PC-9 (cell line): ENCODE data around the gene OXT. TPM values are rescaled to one million over a fixed set of nuclear protein-coding genes. Genes with fewer than 3 reads are reported as not detected.

Experiments used
- BruUV-seq: library from RNA; stranded (reverse); fragments of 400-500 nt; replicated peaks from 2 replicates; lab custom pipeline; 2021; lab: Mats Ljungman, UMichigan
- CTCF ChIA-PET: fragments of 300-600 bp; sonication (Branson Sonifier 250); formaldehyde crosslinking; loops from one replicate; lab custom pipeline; 2022; ENCODE audit warnings: antibody characterized with exemption; lab: Charles Lee
- POLR2A ChIA-PET: fragments of 300-600 bp; sonication (Branson Sonifier 250); formaldehyde crosslinking; loops from one replicate; lab custom pipeline; 2022; ENCODE audit warnings: antibody characterized with exemption; ENCODE audit not compliant: unreplicated experiment; lab: Charles Lee
- DNase-seq, 2 experiments: peaks; one replicate each; pipeline versions ENCODE4 v3.0.0 to v3.0.0-alpha.2; 2015 to 2022; ENCODE audit warnings: mixed read lengths in 1 of 2
- H2AFZ ChIP-seq: fragments of 200-600 bp; sonication (generic); 2 replicates; pipeline ENCODE4 v1.8.1; 2017; ENCODE audit warnings: antibody characterized with exemption
- H3F3A ChIP-seq: fragments of 200-600 bp; sonication (generic); 2 replicates; pipeline ENCODE4 v1.8.1; 2017; ENCODE audit warnings: antibody characterized with exemption, mild to moderate bottlenecking, low read depth; ENCODE audit not compliant: insufficient read depth
- H3K27ac ChIP-seq: fragments of 200-600 bp; sonication (generic); 2 replicates; pipeline ENCODE4 v1.6.1; 2016; ENCODE audit warnings: mixed run types
- H3K27me3 ChIP-seq: fragments of 200-600 bp; sonication (generic); 2 replicates; pipeline ENCODE4 v1.6.1; 2016; ENCODE audit warnings: low read depth, mixed run types; ENCODE audit not compliant: insufficient read depth
- H3K36me3 ChIP-seq: fragments of 200-600 bp; sonication (generic); 2 replicates; pipeline ENCODE4 v1.6.1; 2016; ENCODE audit warnings: low read depth, mixed run types
- H3K4me1 ChIP-seq: fragments of 200-600 bp; sonication (generic); replicated peaks from 2 replicates; pipeline ENCODE4 v1.6.1; 2016; ENCODE audit warnings: mixed run types; ENCODE audit not compliant: insufficient read depth
- H3K4me2 ChIP-seq: fragments of 200-600 bp; sonication (generic); 2 replicates; pipeline ENCODE4 v1.6.1; 2017; ENCODE audit warnings: mixed run types
- H3K4me3 ChIP-seq: fragments of 200-600 bp; sonication (generic); 2 replicates; pipeline ENCODE4 v1.6.1; 2016; ENCODE audit warnings: mixed run types
- H3K79me2 ChIP-seq: fragments of 200-600 bp; sonication (generic); 2 replicates; pipeline ENCODE4 v1.6.1; 2017; ENCODE audit warnings: low read depth, mixed run types
- H3K9me2 ChIP-seq: fragments of 200-600 bp; sonication (generic); 2 replicates; pipeline ENCODE4 v1.8.1; 2017; ENCODE audit warnings: mild to moderate bottlenecking; ENCODE audit not compliant: insufficient read depth
- H3K9me3 ChIP-seq: fragments of 200-600 bp; sonication (generic); 2 replicates; pipeline ENCODE4 v1.8.1; 2016; ENCODE audit warnings: low read depth; ENCODE audit not compliant: insufficient read depth
- H4K20me1 ChIP-seq: fragments of 200-600 bp; sonication (generic); 2 replicates; pipeline ENCODE4 v1.8.1; 2017; ENCODE audit not compliant: insufficient read depth
- CTCF ChIP-seq: fragments of 200-600 bp; sonication (generic); conservative IDR thresholded peaks from 2 replicates; pipeline ENCODE4 v1.6.1; 2017; ENCODE audit warnings: mixed run types, antibody characterized with exemption, mild to moderate bottlenecking, moderate library complexity
- EZH2 ChIP-seq: fragments of 200-600 bp; sonication (generic); IDR thresholded peaks from 2 replicates; pipeline ENCODE4 v1.8.0; 2017; ENCODE audit warnings: antibody characterized with exemption, low read depth
- intact Hi-C: fragments of 100-400 bp; cut with micrococcal nuclease; formaldehyde crosslinking; loops from one replicate; pipeline ENCODE4 v1.10.0; 2022; ENCODE audit not compliant: unreplicated experiment
- total RNA-seq: library from RNA; stranded (reverse); gene quantifications from 2 replicates; pipeline ENCODE4 v1.2.3, GENCODE V29; 2021

OXT gene
- total RNA-seq, 1 experiment from 2014 or later: not detected

DNA sequence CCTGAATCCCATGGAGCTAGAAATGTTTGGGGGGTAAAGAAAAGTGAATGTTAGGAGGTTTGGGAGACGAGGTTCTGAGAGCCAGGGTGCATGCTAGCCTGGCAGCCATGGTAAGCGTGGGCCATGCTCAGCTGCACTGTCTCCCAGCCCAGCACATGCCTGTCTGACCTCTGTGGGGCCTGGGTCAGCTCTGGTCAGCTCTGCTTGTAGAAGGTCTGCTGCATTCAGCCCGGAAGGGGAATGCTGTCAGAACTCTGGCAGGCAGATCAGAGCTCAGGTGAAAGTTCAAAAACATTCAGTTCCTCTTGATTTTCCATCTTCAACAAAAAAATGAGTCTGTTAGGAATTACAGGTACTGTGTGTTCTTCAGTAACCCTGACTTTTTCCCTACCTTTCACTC lies 33.8 kb upstream of the OXT start:
- Histone ChIP-seq H4K20me1 (no peaks in the 10 kb centered on the region), H3K27ac (no peak overlapping the region), H3K9me2 (no peaks in the 10 kb centered on the region), H3K27me3 (no peaks in the 10 kb centered on the region), H2AFZ (no peak overlapping the region), H3K4me2 (no peak overlapping the region), H3K4me3 (no peak overlapping the region), H3K79me2 (no peaks in the 10 kb centered on the region), H3K36me3 (no peaks in the 10 kb centered on the region), H3K9me3 (no peaks in the 10 kb centered on the region), H3K4me1 (no peaks in the 10 kb centered on the region), H3F3A (no peaks in the 10 kb centered on the region)
- DNase-seq: no peak
- ChIA-PET CTCF (no interaction called here), POLR2A (no interaction called here)
- intact Hi-C loops: no loop called here
- TF ChIP-seq EZH2 (no peak), CTCF (no peak)
- no TSS peak for BruUV-seq

DNA sequence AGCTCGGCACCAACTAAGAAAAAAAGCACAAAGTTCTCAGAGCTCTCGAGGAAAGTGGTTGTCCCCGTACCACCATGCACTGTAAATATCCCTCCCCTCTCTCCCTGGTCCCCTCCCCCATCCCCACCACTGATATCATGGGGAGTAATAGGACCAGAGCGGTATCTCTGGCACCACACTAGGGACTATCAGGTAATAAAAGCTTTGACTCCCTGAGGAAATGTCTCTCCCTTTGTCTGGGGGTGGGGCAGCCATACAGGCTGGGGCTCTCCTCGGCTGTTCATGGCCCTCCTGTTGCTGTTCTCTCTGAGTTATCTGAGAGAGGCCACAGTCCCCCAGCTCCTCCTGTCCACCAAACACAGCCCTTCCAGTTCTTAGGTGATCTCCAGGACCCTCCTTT lies 33.0 kb upstream of the OXT start:
- ChIA-PET POLR2A (no interaction called here), CTCF (no interaction called here)
- Histone ChIP-seq H3K79me2 (no peaks in the 10 kb centered on the region), H3K9me2 (no peaks in the 10 kb centered on the region), H3K36me3 (no peaks in the 10 kb centered on the region), H3K4me2 (no peak overlapping the region), H3K4me1 (no peaks in the 10 kb centered on the region), H4K20me1 (no peaks in the 10 kb centered on the region), H3F3A (no peaks in the 10 kb centered on the region), H3K27ac (no peak overlapping the region), H3K27me3 (no peaks in the 10 kb centered on the region), H3K9me3 (no peaks in the 10 kb centered on the region), H2AFZ (no peak overlapping the region), H3K4me3 (no peak overlapping the region)
- DNase-seq: no peak
- no peak for TF ChIP-seq EZH2
- TF ChIP-seq CTCF: no peak
- intact Hi-C loops: no loop called here
- BruUV-seq: no TSS peak

DNA sequence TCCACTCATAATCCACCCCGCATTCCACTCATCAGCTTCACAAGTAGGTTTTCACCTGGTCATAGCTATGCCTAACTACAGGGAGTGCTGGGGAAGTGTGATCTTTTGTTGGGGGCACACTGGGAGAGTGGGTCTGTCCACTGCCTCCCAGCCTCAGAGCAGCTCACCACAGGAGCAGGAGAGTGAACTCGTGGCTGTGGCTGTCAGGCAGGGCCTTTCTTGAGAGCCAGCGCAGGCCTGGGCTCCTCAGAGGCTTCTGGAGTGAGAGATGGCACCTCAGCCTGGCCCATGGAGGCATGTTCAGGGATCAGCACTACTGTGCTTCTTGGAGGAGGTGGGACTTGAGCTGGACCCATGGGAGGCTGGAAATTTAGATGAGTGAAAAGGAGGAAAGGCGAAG lies 32.0 kb upstream of the OXT start:
- no peak overlapping the region for H2AFZ ChIP-seq
- H3F3A ChIP-seq: no peaks in the 10 kb centered on the region
- ChIA-PET CTCF (no interaction called here), POLR2A (no interaction called here)
- H3K4me2 ChIP-seq: no peak overlapping the region
- no peak overlapping the region for H3K4me3 ChIP-seq
- H4K20me1 ChIP-seq: no peaks in the 10 kb centered on the region
- no peaks in the 10 kb centered on the region for H3K9me3 ChIP-seq
- no peaks in the 10 kb centered on the region for H3K27me3 ChIP-seq
- H3K27ac ChIP-seq: no peak overlapping the region
- H3K9me2 ChIP-seq: no peaks in the 10 kb centered on the region
- H3K4me1 ChIP-seq: no peaks in the 10 kb centered on the region
- TF ChIP-seq EZH2 (no peak), CTCF (no peak)
- no peaks in the 10 kb centered on the region for H3K36me3 ChIP-seq
- H3K79me2 ChIP-seq: no peaks in the 10 kb centered on the region
- BruUV-seq: no TSS peak
- intact Hi-C loops: no loop called here
- no peak for DNase-seq
